ENCODE data around the gene GPR83.

GPR83 gene

GRCh38 chr11:94400839-94401772 lies at the start of gene GPR83:
TSS of gene GPR83 (minus strand) at chr11:94401419. CDS start at chr11:94401247, 172 bp downstream.
- no peak within 1 kb of the TSS for H3K9ac ChIP-seq
- no peaks in the 10 kb centered on the region for H3K27me3 ChIP-seq (ENCODE audit: insufficient read depth, low read depth)
- no peaks in the 10 kb centered on the region for H4K20me1 ChIP-seq (ENCODE audit: insufficient read depth)
- H3K4me3 ChIP-seq (IDR thresholded peaks at IDR 0.05; ENCODE audit: insufficient read depth, low read depth, low read length), result no peak within 1 kb of the TSS
- no peak within 1 kb of the TSS for H3K4me2 ChIP-seq
- no peaks in the 10 kb centered on the region for H3K4me1 ChIP-seq (ENCODE audit: low read depth, poor library complexity, severe bottlenecking)
- H3K27ac ChIP-seq, result no peak within 1 kb of the TSS
- H3K36me3 ChIP-seq (ENCODE audit: insufficient read depth), result no peaks in the 10 kb centered on the region
- H3K79me2 ChIP-seq (ENCODE audit: insufficient read depth, low read depth), result no peaks in the 10 kb centered on the region
- no peak within 1 kb of the TSS for H2AFZ ChIP-seq (ENCODE audit: low read depth)
- no peak for TF ChIP-seq CTCF (conservative IDR thresholded peaks at IDR 0.05; ENCODE audit: low read depth, low read length)

DNA sequence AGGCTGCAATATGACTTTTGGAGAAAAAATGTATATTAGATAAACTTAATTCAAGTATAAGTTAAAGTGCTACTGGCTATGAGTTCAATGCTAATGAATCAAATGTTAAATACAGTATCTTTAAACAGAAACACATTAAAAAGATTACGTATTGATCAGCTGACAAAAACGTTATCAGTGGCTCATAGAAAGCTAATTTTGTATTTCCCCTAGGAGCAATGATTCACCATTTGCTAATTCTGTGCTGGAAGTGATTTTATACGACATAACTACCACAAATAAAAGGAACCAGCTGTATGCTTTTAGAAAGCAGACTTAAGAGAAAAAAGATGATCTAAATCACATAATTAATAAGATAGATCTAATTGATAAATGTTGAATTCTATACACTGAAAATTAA lies 48.8 kb upstream of the GPR83 start:
- no peaks in the 10 kb centered on the region for H4K20me1 ChIP-seq (ENCODE audit: insufficient read depth)
- no peak overlapping the region for H3K4me2 ChIP-seq
- no peak overlapping the region for H3K27ac ChIP-seq
- H3K4me1 ChIP-seq (ENCODE audit: low read depth, poor library complexity, severe bottlenecking), result no peaks in the 10 kb centered on the region
- no peak for TF ChIP-seq CTCF (conservative IDR thresholded peaks at IDR 0.05; ENCODE audit: low read depth, low read length)
- H3K79me2 ChIP-seq (ENCODE audit: insufficient read depth, low read depth), result no peaks in the 10 kb centered on the region
- H3K36me3 ChIP-seq (ENCODE audit: insufficient read depth), result no peaks in the 10 kb centered on the region
- no peak overlapping the region for H3K4me3 ChIP-seq (IDR thresholded peaks at IDR 0.05; ENCODE audit: insufficient read depth, low read depth, low read length)
- no peak overlapping the region for H3K9ac ChIP-seq
- H3K27me3 ChIP-seq (ENCODE audit: insufficient read depth, low read depth), result no peaks in the 10 kb centered on the region
- H2AFZ ChIP-seq (ENCODE audit: low read depth), result no peak overlapping the region

GRCh38 chr11:94449437-94449836 lies 48.2 kb upstream of the GPR83 start:
- Histone ChIP-seq H3K27me3 (ENCODE audit: insufficient read depth, low read depth) (no peaks in the 10 kb centered on the region), H3K4me1 (ENCODE audit: low read depth, poor library complexity, severe bottlenecking) (no peaks in the 10 kb centered on the region), H4K20me1 (ENCODE audit: insufficient read depth) (no peaks in the 10 kb centered on the region), H3K9ac (no peak overlapping the region), H3K79me2 (ENCODE audit: insufficient read depth, low read depth) (no peaks in the 10 kb centered on the region), H3K4me3 (IDR thresholded peaks at IDR 0.05; ENCODE audit: insufficient read depth, low read depth, low read length) (no peak overlapping the region), H3K27ac (no peak overlapping the region), H3K36me3 (ENCODE audit: insufficient read depth) (no peaks in the 10 kb centered on the region), H3K4me2 (no peak overlapping the region), H2AFZ (ENCODE audit: low read depth) (no peak overlapping the region)
- no peak for TF ChIP-seq CTCF (conservative IDR thresholded peaks at IDR 0.05; ENCODE audit: low read depth, low read length)

GRCh38 chr11:94449029-94449428 lies 47.8 kb upstream of the GPR83 start:
- H3K27ac ChIP-seq, result no peak overlapping the region
- H3K9ac ChIP-seq, result no peak overlapping the region
- no peaks in the 10 kb centered on the region for H4K20me1 ChIP-seq (ENCODE audit: insufficient read depth)
- no peak overlapping the region for H3K4me3 ChIP-seq (IDR thresholded peaks at IDR 0.05; ENCODE audit: insufficient read depth, low read depth, low read length)
- no peak overlapping the region for H3K4me2 ChIP-seq
- no peak overlapping the region for H2AFZ ChIP-seq (ENCODE audit: low read depth)
- no peaks in the 10 kb centered on the region for H3K79me2 ChIP-seq (ENCODE audit: insufficient read depth, low read depth)
- no peak for TF ChIP-seq CTCF (conservative IDR thresholded peaks at IDR 0.05; ENCODE audit: low read depth, low read length)
- no peaks in the 10 kb centered on the region for H3K4me1 ChIP-seq (ENCODE audit: low read depth, poor library complexity, severe bottlenecking)
- no peaks in the 10 kb centered on the region for H3K36me3 ChIP-seq (ENCODE audit: insufficient read depth)
- no peaks in the 10 kb centered on the region for H3K27me3 ChIP-seq (ENCODE audit: insufficient read depth, low read depth)
